HCT116 (cell line): ENCODE data around the gene ITPR1. TPM values are rescaled to one million over a fixed set of nuclear protein-coding genes. Genes with fewer than 3 reads are reported as not detected.

Experiments used
- ATAC-seq: fragments of 200-7000 bp; cut with Tn5 transposase; 2 replicates; pipeline ENCODE4 v1.9.1; 2020; ENCODE audit warnings: mild to moderate bottlenecking, moderate library complexity
- BruUV-seq: library from RNA; stranded (reverse); fragments of 400-500 nt; replicated peaks from 2 replicates; lab custom pipeline; 2021; lab: Mats Ljungman, UMichigan
- CTCF ChIA-PET: fragments of 300-600 bp; sonication (Branson Sonifier 250); formaldehyde crosslinking; loops from one replicate; lab custom pipeline; 2021; ENCODE audit warnings: antibody characterized with exemption; lab: Charles Lee
- POLR2A ChIA-PET: fragments of 300-600, 350-600 bp; sonication (Branson Sonifier 250); formaldehyde crosslinking; loops from one replicate; lab custom pipeline; 2021; ENCODE audit warnings: antibody characterized with exemption; lab: Charles Lee
- RAD21 ChIA-PET, 2 experiments: fragments of 300-600 bp; sonication (Branson Sonifier 250); formaldehyde crosslinking; loops; one replicate each; lab custom pipeline; 2023; ENCODE audit warnings: low total read pairs in 2 of 2; ENCODE audit not compliant: uncharacterized antibody in 2 of 2, unreplicated experiment in 2 of 2, low non-redundant PET in 1 of 2; lab: Charles Lee
- DNase-seq: peaks from one replicate; pipeline ENCODE4 v3.0.0-alpha.2; 2010; ENCODE audit warnings: low read depth, low spot score
- H2AFZ ChIP-seq: fragments of 200-600 bp; shearing (Covaris generic), sonication (generic); 2 replicates; pipeline ENCODE4 v1.6.1; 2017; ENCODE audit warnings: low read depth, mixed run types, mixed read lengths, antibody characterized with exemption, low read length; ENCODE audit not compliant: poor library complexity, severe bottlenecking
- H3K27ac ChIP-seq: 2 replicates; pipeline ENCODE4 v1.5.1; 2012; ENCODE audit warnings: low read depth, low read length
- H3K27me3 ChIP-seq: fragments of 200-600 bp; sonication (generic); 2 replicates; pipeline ENCODE4 v1.6.1; 2016; ENCODE audit warnings: mixed run types, low read length, mixed read lengths; ENCODE audit not compliant: insufficient read depth
- H3K36me3 ChIP-seq, 2 experiments: fragments of 200-500 bp in 1 of 2; fragments of 200-600 bp in 1 of 2; sonication (Bioruptor generic) in 1 of 2; sonication (generic) in 1 of 2; 2 replicates each; pipeline versions ENCODE4 v1.5.1 to v1.6.1; 2014 to 2016; ENCODE audit warnings: low read length in 2 of 2, inconsistent platforms in 1 of 2, mixed read lengths in 1 of 2, mixed run types in 1 of 2; ENCODE audit not compliant: insufficient read depth in 2 of 2, control insufficient read depth in 1 of 2
- H3K4me1 ChIP-seq, 2 experiments: fragments of 200-600 bp in 1 of 2; sonication (generic) in 1 of 2; 2 replicates each; pipeline versions ENCODE4 v1.5.1 to v1.6.1; 2012 to 2017; ENCODE audit warnings: low read length in 2 of 2, inconsistent platforms in 1 of 2, mild to moderate bottlenecking in 1 of 2, mixed read lengths in 1 of 2, mixed run types in 1 of 2, moderate library complexity in 1 of 2; ENCODE audit not compliant: insufficient read depth in 2 of 2, control insufficient read depth in 1 of 2
- H3K4me2 ChIP-seq: fragments of 200-600 bp; sonication (generic); 2 replicates; pipeline ENCODE4 v1.6.1; 2017; ENCODE audit warnings: mixed run types, low read length, mixed read lengths
- H3K4me3 ChIP-seq, 2 experiments: fragments of 200-600 bp in 1 of 2; sonication (generic) in 1 of 2; replicated peaks in 1 of 2; 2 replicates each; pipeline ENCODE4 v1.5.1; 2011 to 2016; ENCODE audit warnings: low read length in 2 of 2, control low read depth in 1 of 2, low read depth in 1 of 2, mild to moderate bottlenecking in 1 of 2, mixed read lengths in 1 of 2, mixed run types in 1 of 2
- H3K79me2 ChIP-seq: fragments of 200-600 bp; sonication (generic); 2 replicates; pipeline ENCODE4 v1.6.1; 2017; ENCODE audit warnings: mild to moderate bottlenecking, mixed run types, low read length, moderate library complexity, mixed read lengths; ENCODE audit not compliant: insufficient read depth
- H3K9ac ChIP-seq: fragments of 200-600 bp; sonication (generic); 2 replicates; pipeline ENCODE4 v1.6.1; 2016; ENCODE audit warnings: low read length, mixed read lengths
- H3K9me2 ChIP-seq: fragments of 200-600 bp; sonication (generic), shearing (Covaris generic); 2 replicates; pipeline ENCODE4 v1.6.1; 2017; ENCODE audit warnings: mixed run types, mild to moderate bottlenecking, moderate library complexity; ENCODE audit not compliant: insufficient read depth
- H3K9me3 ChIP-seq, 2 experiments: fragments of 200-500 bp in 1 of 2; fragments of 200-600 bp in 1 of 2; sonication (Bioruptor generic) in 1 of 2; sonication (generic) in 1 of 2; 2 replicates each; pipeline ENCODE4 v1.6.1; 2014 to 2017; ENCODE audit warnings: low read length in 2 of 2, mixed read lengths in 2 of 2, inconsistent platforms in 1 of 2, low read depth in 1 of 2, mild to moderate bottlenecking in 1 of 2, mixed run types in 1 of 2, moderate library complexity in 1 of 2; ENCODE audit not compliant: control insufficient read depth in 1 of 2, insufficient read depth in 1 of 2
- H4K20me1 ChIP-seq: fragments of 200-600 bp; sonication (generic), shearing (Covaris generic); 2 replicates; pipeline ENCODE4 v1.6.1; 2017; ENCODE audit warnings: mixed run types, mild to moderate bottlenecking, moderate library complexity; ENCODE audit not compliant: insufficient read depth
- CBX3 ChIP-seq: IDR thresholded peaks from 2 replicates; pipeline ENCODE4 v1.6.1; 2012; ENCODE audit warnings: low read depth
- ELF1 ChIP-seq: IDR thresholded peaks from 2 replicates; pipeline ENCODE4 v1.6.1; 2012; ENCODE audit warnings: low read depth, borderline replicate concordance
- MAX ChIP-seq: IDR thresholded peaks from 2 replicates; pipeline ENCODE4 v1.6.1; 2012
- POLR2A ChIP-seq: IDR thresholded peaks from 2 replicates; pipeline ENCODE4 v1.7.0; 2011; ENCODE audit warnings: borderline replicate concordance; ENCODE audit not compliant: insufficient read depth, insufficient read length; ENCODE audit errors: extremely low read depth
- POLR2AphosphoS5 ChIP-seq: IDR thresholded peaks from 2 replicates; pipeline ENCODE4 v1.6.1; 2011; ENCODE audit warnings: mild to moderate bottlenecking, low read depth, low read length, moderate library complexity
- SIN3A ChIP-seq: IDR thresholded peaks from 2 replicates; pipeline ENCODE4 v1.6.1; 2012; ENCODE audit warnings: low read depth
- SP1 ChIP-seq: IDR thresholded peaks from 2 replicates; pipeline ENCODE4 v1.6.1; 2012; ENCODE audit warnings: low read depth
- SRF ChIP-seq: IDR thresholded peaks from 2 replicates; pipeline ENCODE4 v1.6.1; 2012; ENCODE audit warnings: low read depth
- YY1 ChIP-seq: IDR thresholded peaks from 2 replicates; pipeline ENCODE4 v1.6.1; 2011; ENCODE audit warnings: low read length, low read depth, moderate library complexity, mild to moderate bottlenecking; ENCODE audit not compliant: insufficient replicate concordance; ENCODE audit errors: extremely low read depth
- ZBTB33 ChIP-seq: IDR thresholded peaks from 2 replicates; pipeline ENCODE4 v1.6.1; 2011; ENCODE audit warnings: mild to moderate bottlenecking, low read length, moderate library complexity; ENCODE audit not compliant: insufficient replicate concordance; ENCODE audit errors: extremely low read depth
- ZFX ChIP-seq: fragments of 450-650 bp; IDR thresholded peaks from 2 replicates; pipeline ENCODE4 v1.6.1; 2017
- intact Hi-C: fragments of 100-400 bp; cut with micrococcal nuclease; formaldehyde crosslinking; loops from 2 replicates; pipeline ENCODE4 v1.10.0; 2022
- total RNA-seq: library from RNA; stranded (reverse); gene quantifications from one replicate; pipeline ENCODE4 v1.2.1, GENCODE V29; 2021; ENCODE audit not compliant: unreplicated experiment

Gene ITPR1
- total RNA-seq, 1 experiment from 2014 or later, result 9.2 TPM

GRCh38 chr3:4466741-4467521 lies 26.2 kb upstream of the ITPR1 start, which contains the start of gene SUMF1:
TSS of gene SUMF1 (minus strand) at chr3:4467269. CDS start at chr3:4467245, 24 bp downstream.
- no peaks in the 10 kb centered on the region for H3K36me3 ChIP-seq
- peak within 1 kb of the TSS; percentile 87 for H3K9ac ChIP-seq
- H4K20me1 ChIP-seq, result no peaks in the 10 kb centered on the region
- ATAC-seq, result peak; percentile 95
- POLR2A ChIA-PET, result interaction anchor here (0.9 to 3.3 kb wide), 3 partner anchors 9 to 27 kb away, joined by 3 to 13 read pairs (median 4); partner anchors contain the start of gene ITPR1
- peak; percentile 59 for DNase-seq
- H3K4me3 ChIP-seq, result peak within 1 kb of the TSS; percentile 87 to 89
- TF ChIP-seq SIN3A (peak; percentile 94), POLR2A (peak; percentile 77), ELF1 (no peak), CBX3 (peak; percentile 58; the same call in 1 of the 2 replicates), SP1 (peak; percentile 75), SRF (no peak), ZBTB33 (peak; percentile 15), YY1 (peak; percentile 99), ZFX (peak; percentile 92), POLR2AphosphoS5 (peak; percentile 70), MAX (peak; percentile 95)
- TF ChIP-seq, all 23 proteins: peak for 9
- Histone ChIP-seq H3K27me3 (no peaks in the 10 kb centered on the region), H3K9me2 (no peaks in the 10 kb centered on the region), H3K4me1 (peaks cover 0 to 10% of the 10 kb centered on the region in 2 experiments; a peak in 2 of 4 replicates), H3K4me2 (peak within 1 kb of the TSS; percentile 94), H3K27ac (peak within 1 kb of the TSS; percentile 64), H3K9me3 (no peaks in the 10 kb centered on the region), H2AFZ (peak within 1 kb of the TSS; percentile 70), H3K79me2 (no peaks in the 10 kb centered on the region; the same call in 1 of the 2 replicates)
- ChIA-PET CTCF (no interaction called here), RAD21 (interaction anchor here in 1 of 2 experiments (1.6 kb wide), 1 partner anchor 26 kb away, joined by 3 read pairs; the partner anchor contains the start of gene ITPR1)
- BruUV-seq, result TSS peak; percentile 48
- intact Hi-C loops, result loop anchor here (2.0 kb wide), 1 partner anchor 26 kb away; the partner anchor contains the start of gene ITPR1
